Osteoblast (primary cell): Measurements from ENCODE around the gene FLNC. TPM values are rescaled to one million over a fixed set of nuclear protein-coding genes. Genes with fewer than 3 reads are reported as not detected.

Source experiments
- DNase-seq: peaks from one replicate; pipeline ENCODE4 v3.0.0; 2011; ENCODE audit warnings: low spot score, mixed read lengths; ENCODE audit not compliant: insufficient read length; ENCODE audit errors: missing footprints
- H2AFZ ChIP-seq: 2 replicates; pipeline ENCODE4 v1.6.0; 2011; ENCODE audit warnings: mild to moderate bottlenecking, low read length
- H3K27ac ChIP-seq: 2 replicates; pipeline ENCODE4 v1.5.1; 2011; ENCODE audit warnings: mild to moderate bottlenecking, low read depth, low read length, moderate library complexity
- H3K27me3 ChIP-seq: 2 replicates; pipeline ENCODE4 v1.6.0; 2012; ENCODE audit warnings: mild to moderate bottlenecking, control low read depth, inconsistent platforms, low read length, moderate library complexity; ENCODE audit not compliant: insufficient read depth
- H3K36me3 ChIP-seq: 2 replicates; pipeline ENCODE4 v1.5.1; 2011; ENCODE audit warnings: mild to moderate bottlenecking, low read length, control low read depth, moderate library complexity; ENCODE audit not compliant: insufficient read depth
- H3K4me1 ChIP-seq: 2 replicates; pipeline ENCODE4 v1.5.1; 2011; ENCODE audit warnings: mild to moderate bottlenecking, low read length, control low read depth, moderate library complexity; ENCODE audit not compliant: insufficient read depth
- H3K4me2 ChIP-seq: 2 replicates; pipeline ENCODE4 v1.6.0; 2011; ENCODE audit warnings: mild to moderate bottlenecking, low read length; ENCODE audit not compliant: insufficient read depth
- H3K4me3 ChIP-seq: fragments of 200-600 bp; sonication (generic); 3 replicates; pipeline ENCODE4 v1.5.1; 2012; ENCODE audit warnings: mild to moderate bottlenecking, low read length, inconsistent platforms; ENCODE audit not compliant: insufficient read depth
- H3K79me2 ChIP-seq: 2 replicates; pipeline ENCODE4 v1.6.0; 2012; ENCODE audit warnings: mild to moderate bottlenecking, low read length, control low read depth, inconsistent platforms; ENCODE audit not compliant: insufficient read depth
- H3K9me3 ChIP-seq: 2 replicates; pipeline ENCODE4 v1.5.1; 2011; ENCODE audit warnings: low read depth, low read length, control low read depth
- H4K20me1 ChIP-seq: 2 replicates; pipeline ENCODE4 v1.6.0; 2012; ENCODE audit warnings: mild to moderate bottlenecking, low read length, control low read depth; ENCODE audit not compliant: insufficient read depth
- CTCF ChIP-seq: IDR thresholded peaks from 2 replicates; pipeline ENCODE4 v1.5.1; 2011; ENCODE audit warnings: mild to moderate bottlenecking, low read depth, low read length, moderate library complexity; ENCODE audit errors: extremely low read depth
- total RNA-seq: library from RNA; depleted of rRNA; stranded (reverse); fragments of >200 nt; gene quantifications from 2 replicates; pipeline ENCODE4 v1.2.3, GENCODE V29; 2012

FLNC gene
- total RNA-seq, 1 donor: 130 TPM

DNA sequence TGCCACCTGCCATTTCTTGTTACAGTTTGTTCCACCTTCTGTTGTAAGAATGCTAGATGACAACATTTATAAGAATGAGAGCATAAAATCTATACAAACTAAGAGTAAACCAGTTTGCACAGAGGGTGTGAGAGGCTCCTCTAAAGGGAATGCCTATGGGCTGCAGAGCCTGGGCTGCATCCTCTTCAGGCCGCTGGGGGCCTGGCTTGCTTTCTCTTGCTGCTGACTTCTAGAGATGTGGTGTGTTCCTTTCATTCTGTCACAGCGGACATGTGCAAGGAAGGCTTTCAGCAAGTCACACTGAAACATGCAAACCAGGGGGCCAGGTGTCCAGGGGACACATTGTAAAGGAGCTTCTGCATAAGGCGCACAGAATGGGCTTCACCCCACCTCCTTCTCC is 25.4 kb downstream of the FLNC start:
- Histone ChIP-seq H3K4me2 (no peak overlapping the region), H3K79me2 (no peaks in the 10 kb centered on the region), H3K36me3 (peaks cover 81% of the 10 kb centered on the region), H3K4me3 (no peak overlapping the region), H3K4me1 (no peaks in the 10 kb centered on the region), H2AFZ (no peak overlapping the region), H3K27ac (no peak overlapping the region), H3K27me3 (no peaks in the 10 kb centered on the region), H3K9me3 (no peaks in the 10 kb centered on the region), H4K20me1 (peaks cover 23% of the 10 kb centered on the region)
- no peak for DNase-seq
- TF ChIP-seq CTCF: no peak

GRCh38 chr7:128856001-128856718 is 26.0 kb downstream of the FLNC start:
- Histone ChIP-seq H4K20me1 (peaks cover 20% of the 10 kb centered on the region), H3K79me2 (no peaks in the 10 kb centered on the region), H3K4me1 (no peaks in the 10 kb centered on the region), H3K27ac (no peak overlapping the region), H2AFZ (no peak overlapping the region), H3K27me3 (no peaks in the 10 kb centered on the region), H3K4me2 (no peak overlapping the region), H3K4me3 (no peak overlapping the region), H3K9me3 (no peaks in the 10 kb centered on the region), H3K36me3 (peaks cover 77% of the 10 kb centered on the region)
- no peak for DNase-seq
- no peak for TF ChIP-seq CTCF

DNA sequence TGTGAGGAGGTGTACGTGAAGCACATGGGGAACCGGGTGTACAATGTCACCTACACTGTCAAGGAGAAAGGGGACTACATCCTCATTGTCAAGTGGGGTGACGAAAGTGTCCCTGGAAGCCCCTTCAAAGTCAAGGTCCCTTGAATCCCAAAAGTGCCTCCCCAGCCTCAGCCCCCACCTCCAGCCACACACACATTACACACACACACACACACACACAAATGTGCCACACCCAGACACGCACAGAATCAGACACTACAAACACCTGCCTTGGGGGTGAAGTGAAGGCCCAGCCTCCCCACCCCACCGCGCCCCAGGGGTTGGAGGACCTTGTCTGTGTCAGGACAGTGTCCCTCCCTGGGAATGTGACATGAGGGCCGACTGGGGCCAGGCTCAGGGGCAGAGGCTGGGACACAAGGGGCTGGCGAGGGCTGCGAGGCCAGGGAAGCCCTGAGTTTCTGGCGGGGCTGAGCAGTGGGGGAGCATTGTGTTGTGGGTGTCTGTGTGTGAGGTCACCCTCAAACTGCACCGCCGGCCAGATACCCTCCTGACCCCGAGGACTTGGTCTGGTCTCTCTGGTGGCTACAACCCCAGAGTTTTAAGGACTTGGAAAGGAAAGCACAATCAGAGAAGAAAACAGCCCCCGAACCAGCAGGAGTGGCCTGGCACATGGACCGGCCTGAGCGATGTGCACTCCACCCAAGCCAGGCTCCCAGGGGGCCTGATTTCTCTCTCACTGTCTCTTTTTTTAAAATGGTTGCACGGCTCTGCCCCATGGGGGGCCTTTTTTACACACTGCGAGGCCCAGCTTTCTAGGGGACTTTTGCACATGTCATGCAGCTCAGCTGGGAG is 28.4 kb downstream of the FLNC start:
- H3K27me3 ChIP-seq: no peaks in the 10 kb centered on the region
- peaks cover 6% of the 10 kb centered on the region for H3K4me1 ChIP-seq
- H3K4me2 ChIP-seq: no peak overlapping the region
- H3K79me2 ChIP-seq: peaks cover 13% of the 10 kb centered on the region
- no peaks in the 10 kb centered on the region for H3K9me3 ChIP-seq
- H3K4me3 ChIP-seq: no peak overlapping the region
- TF ChIP-seq CTCF: no peak
- H3K27ac ChIP-seq: peak overlapping the region; percentile 41
- peaks cover 23% of the 10 kb centered on the region for H4K20me1 ChIP-seq
- peak; percentile 92 for DNase-seq
- no peak overlapping the region for H2AFZ ChIP-seq
- H3K36me3 ChIP-seq: peaks cover 55% of the 10 kb centered on the region
